HG02798 (cell line): ENCODE results near the gene PDE12.
A peak's percentile ranks its signal among the peaks of the same experiment; 100 is the strongest.

Experiments used
- ATAC-seq: cut with Tn5 transposase; IDR thresholded peaks from one replicate; pipeline ENCODE4 v1.9.1; 2021; ENCODE audit warnings: mild to moderate bottlenecking; ENCODE audit not compliant: unreplicated experiment, poor library complexity

Gene PDE12, protein sequence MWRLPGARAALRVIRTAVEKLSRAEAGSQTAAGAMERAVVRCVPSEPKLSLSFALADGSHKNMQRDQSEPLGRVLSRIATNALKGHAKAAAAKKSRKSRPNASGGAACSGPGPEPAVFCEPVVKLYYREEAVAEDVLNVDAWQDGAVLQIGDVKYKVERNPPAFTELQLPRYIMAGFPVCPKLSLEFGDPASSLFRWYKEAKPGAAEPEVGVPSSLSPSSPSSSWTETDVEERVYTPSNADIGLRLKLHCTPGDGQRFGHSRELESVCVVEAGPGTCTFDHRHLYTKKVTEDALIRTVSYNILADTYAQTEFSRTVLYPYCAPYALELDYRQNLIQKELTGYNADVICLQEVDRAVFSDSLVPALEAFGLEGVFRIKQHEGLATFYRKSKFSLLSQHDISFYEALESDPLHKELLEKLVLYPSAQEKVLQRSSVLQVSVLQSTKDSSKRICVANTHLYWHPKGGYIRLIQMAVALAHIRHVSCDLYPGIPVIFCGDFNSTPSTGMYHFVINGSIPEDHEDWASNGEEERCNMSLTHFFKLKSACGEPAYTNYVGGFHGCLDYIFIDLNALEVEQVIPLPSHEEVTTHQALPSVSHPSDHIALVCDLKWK

DNA sequence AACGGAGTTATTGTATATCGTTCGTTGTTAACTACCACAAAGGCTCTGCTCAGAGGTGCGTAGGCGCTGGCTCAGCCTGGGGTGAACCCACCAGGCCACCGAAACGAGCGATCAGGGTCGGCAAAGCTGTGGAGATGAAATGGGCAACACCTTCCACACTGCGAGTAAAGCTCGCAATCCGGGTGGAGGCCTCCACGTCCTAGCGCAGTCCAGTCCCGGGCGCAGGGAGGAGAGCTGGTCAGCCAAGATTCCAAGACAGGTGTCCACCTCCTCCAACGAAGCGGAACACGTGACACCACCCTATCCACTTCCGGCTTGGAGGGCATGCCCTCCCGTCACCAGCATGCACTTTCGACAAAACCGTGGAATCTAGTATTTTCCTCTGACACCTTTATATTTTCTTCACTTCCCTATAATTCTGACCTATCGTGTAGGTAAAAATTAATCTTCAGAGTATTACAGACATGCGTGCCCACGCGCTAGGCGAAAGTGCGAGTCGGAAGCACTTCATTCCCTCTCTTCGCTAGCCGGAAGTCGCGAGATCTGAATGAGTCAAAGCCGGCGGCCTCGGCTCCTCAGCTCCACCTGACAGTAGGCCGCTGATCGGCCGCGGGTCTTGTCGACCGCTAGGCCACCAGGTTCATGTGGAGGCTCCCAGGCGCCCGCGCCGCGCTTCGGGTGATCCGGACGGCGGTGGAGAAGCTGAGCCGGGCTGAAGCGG, at the start of gene PDE12:
Gene PDE12, plus strand, starts transcription at position 537 of the 721 bp plus-strand sequence. Its CDS starts 106 bp downstream, at position 643.
- ATAC-seq: peak; percentile 85

DNA sequence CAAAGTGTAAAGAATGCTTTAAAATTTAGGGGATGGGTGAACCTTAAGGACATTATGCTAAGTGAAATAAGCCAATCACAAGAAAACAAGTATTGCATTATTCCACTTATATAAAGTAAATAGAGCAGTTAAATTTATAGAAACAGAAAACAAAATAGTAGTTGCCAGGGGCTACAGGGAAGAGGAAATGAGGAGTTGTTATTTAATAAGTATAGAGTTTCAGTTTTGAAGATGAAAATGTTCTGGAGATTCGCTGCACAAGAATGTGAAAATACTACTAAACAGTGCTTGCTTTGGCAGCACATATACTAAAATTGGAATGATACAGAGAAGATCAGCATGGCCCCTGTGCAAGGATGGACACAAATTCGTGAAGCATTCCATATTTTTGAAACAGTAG, 43.9 kb upstream of the PDE12 start:
- ATAC-seq: no peak

DNA sequence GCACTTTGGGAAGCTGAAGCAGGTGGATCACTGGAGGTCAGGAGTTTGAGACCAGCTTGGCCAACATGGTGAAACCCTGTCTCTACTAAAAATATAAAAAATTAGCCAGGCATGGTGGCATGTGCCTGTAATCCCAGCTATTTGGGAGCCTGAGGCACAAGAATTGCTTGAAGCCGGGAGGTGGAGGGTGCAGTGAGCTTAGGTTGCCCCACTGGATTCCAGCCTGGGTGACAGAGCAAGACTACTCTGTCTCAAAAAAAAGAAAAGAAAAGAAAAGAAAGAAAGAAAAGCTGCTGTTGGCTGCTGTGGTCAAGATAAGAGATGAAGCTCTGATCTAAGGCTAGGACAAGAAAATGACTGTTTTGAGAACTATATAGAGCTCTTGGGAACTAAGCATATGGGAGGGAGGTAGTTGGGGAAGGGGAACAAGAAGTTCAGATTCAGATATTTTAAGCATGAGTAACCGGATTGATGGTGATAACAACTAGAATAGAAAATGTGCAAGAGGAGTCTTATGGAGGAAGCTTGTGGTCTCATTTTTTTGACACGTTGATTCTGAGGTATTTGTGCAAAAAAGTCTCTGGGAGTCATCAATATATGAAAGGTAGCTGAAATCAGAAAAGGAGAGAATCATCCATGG, 37.7 kb upstream of the PDE12 start:
- no peak for ATAC-seq

DNA sequence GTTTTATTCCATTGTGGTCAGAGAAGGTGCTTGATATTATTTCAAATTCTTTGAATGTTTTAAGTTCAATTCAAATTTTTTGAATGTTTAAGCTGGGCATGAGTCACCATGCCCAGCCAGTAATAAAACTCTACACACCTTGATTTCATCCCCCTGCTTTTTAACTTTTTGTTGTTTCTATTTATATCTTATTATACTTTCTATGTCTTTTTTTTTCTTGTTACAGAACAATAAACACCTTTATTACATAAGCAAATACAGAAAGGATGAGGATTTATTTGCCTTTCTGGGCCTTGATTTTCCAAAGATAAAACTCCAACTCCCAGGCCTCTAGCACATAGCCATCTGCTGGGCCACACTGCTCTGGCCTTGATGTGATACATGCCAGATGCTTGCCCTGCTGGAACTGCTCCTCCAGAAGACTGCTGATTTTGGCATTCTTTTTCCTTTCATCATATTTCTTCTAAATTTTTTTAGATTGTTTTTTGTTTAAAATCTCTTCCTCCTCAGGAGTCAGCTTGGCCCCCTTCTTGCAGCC, 25.9 kb upstream of the PDE12 start:
- no peak for ATAC-seq

DNA sequence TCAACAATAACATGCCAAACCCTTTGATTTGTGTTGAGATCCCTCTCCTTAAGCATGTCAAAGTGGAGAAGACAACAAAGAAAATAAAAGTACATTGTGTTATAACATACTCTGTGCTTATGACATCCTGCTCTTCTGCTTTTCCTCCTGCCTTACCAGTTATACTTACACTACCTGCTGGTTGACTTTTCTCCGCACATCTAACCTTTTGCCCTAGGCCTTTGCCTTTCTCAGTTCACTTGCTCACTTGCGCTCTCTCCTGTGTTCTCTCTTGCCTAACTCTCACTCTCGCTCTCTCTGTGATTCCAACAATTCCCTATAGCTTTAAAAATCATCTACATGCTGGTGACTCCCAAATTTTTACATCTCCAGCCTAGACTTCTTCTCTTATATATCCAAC, 17.6 kb upstream of the PDE12 start:
- ATAC-seq: no peak

DNA sequence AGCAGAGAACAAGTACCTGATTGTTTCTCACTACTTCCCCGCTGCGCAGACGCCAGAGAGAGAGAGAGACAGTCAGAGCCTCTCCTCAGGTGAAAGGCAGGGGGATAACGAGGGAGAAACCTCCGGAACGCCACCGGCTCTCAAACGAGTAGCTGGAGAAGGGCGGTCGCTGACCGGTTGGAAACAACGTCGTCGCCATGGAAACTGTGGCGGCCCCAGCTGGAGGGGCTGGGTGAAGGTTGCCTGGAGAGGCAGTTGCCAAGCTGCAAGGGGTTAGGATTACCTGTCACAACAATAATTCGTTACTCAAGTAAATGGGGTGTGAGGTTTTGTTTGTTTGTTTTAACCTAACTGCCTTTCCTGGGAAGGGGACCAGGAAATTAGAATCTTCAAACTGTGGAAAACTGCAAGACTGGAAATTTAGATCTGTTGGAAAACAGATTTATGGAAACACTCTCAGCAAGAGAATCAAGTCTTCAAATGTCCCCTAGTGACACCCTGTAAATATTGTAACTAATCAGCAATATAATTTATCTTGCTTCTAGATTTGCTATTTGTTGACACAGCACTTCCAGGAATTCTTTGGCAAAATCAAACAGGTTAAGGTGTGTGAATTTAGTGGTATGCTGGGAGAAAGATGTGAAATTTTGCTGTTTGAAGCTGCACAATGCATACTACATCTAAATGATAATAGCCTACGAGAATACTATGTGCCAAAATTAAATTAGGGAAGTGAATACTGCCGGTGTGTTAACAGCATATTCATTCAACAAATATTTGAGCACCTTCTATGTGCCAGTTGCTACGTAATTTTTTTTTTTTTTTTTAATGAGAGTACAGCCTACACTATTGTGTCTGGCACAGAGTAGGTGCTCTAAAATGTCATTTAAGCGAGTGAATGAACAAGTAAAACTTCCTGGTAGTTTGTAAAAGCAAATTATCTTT, 11.6 kb upstream of the PDE12 start, which contains the start of gene DNAH12:
Gene DNAH12, minus strand, starts transcription at position 164 of the 945 bp plus-strand sequence. CDS start 1,474 bp downstream, outside the sequence.
- no peak for ATAC-seq

DNA sequence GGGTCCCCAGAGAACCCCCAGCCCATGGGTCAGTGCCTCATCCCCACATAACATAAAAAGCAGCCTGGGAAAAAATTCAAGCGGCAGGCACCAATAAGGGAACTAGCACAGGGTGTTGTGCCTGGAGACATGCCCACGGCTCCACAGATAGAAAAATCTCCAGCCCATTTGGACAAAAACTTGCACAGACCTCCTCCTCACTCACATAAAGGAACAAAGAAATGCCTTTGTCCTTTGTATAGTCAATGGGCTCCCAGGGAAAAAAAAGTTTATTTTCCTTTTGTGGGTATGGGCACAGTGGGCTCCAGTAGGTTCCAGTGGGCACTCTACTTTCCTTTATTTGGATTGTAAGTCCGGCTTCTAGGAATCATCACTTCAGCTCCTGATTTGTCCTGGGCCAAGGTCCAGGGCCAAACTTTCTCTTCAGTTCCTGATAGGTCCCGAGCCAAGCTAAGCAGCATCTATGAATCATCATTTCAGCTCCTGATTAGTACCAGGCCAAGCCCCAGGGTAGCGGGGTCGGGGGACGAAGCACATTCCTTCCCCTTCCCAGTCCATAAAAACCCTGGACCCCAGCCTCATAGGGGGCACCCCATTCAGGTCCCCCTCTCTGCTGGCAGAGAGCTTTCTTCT, 10.3 kb upstream of the PDE12 start:
- ATAC-seq: no peak

DNA sequence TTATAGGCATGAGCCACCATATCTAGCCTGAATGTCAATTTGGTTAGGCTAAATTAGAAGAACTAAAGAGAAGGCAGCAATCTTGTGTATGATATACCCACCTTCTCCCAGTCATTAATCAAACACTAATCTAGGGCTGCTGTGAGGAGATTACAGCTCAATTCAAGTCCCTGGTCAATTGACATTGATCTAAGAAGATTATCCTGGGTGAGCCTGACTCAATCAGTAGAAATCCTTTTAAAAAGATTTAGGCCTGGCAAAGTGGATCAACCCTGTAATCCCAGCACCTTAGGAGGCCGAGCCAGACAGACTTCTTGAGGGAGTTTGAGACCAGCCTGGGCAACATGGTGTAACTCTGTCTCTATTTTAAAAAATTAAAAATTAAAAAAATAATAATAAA, 9.5 kb upstream of the PDE12 start:
- no peak for ATAC-seq

DNA sequence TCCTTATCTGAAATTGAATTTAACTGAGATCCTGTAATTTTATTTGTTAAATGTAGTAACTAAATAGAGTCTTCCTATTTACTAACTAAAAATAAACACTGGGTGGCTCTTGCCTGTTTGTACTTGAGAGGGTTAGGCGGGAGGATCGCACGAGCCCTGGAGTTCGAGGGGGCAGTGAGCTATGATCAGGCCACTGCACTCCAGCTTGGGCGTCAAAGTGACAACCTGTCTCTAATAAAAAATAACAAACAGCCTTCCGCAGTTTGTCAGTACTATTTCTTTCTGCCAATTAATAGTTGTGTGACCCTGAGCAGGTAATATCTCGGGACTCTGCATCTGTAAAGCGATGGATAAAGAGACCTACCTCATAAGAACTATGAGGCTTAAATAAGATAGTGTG, 768 bp upstream of the PDE12 start:
- ATAC-seq: no peak

DNA sequence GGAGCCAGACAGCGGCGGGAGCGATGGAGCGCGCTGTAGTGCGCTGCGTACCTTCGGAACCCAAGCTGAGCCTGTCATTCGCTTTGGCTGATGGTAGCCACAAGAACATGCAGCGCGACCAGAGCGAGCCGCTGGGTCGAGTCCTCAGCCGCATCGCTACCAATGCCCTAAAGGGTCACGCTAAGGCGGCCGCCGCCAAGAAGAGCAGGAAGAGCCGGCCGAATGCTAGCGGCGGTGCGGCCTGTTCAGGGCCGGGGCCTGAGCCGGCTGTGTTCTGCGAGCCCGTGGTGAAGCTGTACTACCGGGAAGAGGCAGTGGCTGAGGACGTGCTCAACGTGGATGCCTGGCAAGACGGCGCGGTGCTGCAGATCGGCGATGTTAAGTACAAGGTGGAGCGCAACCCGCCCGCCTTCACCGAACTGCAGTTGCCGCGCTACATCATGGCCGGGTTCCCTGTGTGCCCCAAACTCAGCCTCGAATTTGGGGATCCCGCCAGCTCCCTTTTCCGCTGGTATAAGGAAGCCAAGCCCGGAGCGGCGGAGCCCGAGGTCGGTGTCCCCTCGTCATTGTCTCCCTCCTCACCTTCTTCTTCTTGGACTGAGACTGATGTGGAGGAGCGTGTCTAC, 498 bp downstream of the PDE12 start:
- ATAC-seq: peak; percentile 22

DNA sequence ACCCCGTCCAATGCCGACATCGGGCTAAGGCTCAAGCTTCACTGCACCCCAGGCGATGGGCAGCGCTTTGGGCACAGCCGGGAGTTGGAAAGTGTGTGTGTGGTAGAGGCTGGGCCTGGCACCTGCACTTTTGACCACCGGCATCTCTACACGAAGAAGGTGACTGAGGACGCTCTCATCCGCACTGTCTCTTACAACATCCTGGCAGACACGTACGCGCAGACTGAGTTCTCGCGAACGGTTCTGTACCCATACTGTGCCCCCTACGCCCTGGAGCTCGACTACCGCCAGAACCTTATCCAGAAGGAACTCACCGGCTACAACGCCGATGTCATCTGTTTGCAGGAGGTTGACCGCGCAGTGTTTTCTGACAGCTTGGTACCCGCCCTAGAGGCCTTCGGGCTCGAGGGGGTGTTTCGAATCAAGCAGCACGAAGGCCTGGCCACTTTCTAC, 1.0 kb downstream of the PDE12 start:
- ATAC-seq: peak; percentile 19

DNA sequence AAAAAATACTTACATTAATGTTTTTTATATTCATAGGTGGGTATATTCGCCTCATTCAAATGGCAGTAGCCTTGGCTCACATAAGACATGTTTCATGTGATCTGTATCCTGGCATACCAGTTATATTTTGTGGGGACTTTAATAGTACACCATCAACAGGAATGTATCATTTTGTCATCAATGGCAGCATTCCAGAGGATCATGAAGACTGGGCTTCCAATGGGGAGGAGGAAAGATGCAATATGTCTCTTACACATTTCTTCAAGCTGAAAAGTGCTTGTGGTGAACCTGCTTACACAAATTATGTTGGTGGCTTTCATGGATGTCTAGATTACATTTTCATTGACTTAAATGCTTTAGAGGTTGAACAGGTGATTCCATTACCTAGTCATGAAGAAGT, 3.5 kb downstream of the PDE12 start:
- no peak for ATAC-seq

DNA sequence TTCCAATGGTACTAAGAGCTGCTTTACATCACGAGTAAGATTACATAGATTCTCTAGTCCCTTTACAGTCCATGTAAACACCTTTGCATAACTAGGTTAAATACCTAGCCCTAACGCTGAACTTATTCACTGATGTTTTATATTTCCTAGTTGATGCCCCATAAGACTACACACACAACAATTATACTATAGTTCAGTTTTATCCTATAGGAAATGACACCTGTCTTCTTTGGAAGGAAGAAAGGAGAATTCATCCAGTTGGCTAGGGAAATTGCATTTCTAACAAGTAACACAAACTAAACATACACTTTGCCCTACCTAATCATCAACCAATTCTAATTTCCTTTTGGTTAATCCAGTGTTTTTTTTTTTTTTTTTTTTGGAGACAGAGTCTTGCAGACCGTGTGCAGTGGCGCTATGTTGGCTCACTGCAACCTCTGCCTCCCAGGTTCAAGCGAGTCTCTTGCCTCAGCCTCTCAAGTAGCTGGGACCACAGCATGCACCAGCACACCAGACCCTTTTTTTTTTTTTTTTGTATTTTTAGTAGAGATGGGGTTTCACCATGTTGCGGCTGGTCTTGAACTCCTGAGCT, 13.9 kb downstream of the PDE12 start:
- no peak for ATAC-seq

DNA sequence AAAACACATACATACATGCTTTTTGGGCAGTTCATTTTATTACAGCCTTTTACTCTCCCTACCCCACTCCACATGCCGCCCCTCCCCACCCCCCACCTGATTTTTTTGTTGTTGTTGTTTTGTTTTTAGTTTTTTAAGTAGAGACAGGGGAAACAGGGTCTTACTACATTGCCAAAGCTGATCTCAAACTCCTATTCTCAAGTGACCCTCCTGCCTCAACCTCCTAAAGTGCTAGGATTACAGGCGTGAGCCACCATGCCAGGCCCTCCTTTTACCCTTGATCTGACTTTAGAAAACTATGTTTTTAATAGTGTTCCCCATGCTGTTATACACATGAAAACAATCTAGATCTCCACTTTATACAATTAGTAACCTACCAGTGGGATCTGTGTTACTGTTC, 14.8 kb downstream of the PDE12 start:
- no peak for ATAC-seq

DNA sequence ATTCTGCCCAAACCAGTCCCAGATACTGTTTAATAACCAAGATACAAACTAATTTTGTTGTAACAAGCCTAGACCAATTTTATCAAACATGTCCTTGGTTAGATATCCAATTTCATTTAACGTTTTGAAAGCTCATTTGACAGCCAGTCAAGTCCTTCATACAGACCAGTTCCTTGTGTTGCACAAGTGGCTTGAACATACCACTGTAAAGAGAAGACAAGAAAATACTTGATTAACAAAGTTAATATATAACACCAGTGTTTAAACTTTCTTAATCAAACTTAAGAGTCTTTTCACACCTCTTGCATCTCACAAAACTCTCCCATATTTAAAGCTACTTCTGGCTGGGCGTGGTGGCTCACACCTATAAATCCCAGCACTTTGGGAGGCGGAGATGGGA, 16.0 kb downstream of the PDE12 start:
- ATAC-seq: no peak

DNA sequence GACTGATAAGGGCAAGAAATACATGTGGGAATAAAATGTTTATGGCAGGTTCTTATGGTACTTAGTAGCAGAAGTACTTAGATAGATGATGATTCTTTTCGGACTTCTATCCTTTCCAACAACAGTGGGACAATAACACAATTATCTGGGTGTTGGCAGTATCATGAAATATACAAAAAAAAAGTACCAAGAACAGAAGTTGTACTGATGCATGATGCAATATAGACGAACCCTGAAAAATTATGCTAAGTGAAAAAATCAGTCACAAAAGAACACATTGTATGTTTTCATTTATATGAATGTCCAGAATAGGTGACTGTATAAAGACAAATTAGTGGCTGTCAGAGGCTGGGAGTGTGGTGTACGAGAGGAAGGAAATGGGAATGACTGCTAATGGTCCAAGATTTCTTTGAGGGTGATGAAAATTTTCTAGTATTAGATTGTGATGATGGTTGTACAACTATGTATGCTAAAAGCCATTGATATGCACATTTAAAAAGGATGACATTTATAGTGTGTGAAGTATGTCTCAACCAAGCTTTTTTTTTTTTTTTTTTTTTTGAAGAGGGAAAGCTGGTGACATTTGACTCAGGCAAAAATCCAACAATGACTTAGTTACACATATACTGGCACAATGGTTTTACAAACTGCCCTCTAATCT, 20.0 kb downstream of the PDE12 start:
- ATAC-seq: no peak

DNA sequence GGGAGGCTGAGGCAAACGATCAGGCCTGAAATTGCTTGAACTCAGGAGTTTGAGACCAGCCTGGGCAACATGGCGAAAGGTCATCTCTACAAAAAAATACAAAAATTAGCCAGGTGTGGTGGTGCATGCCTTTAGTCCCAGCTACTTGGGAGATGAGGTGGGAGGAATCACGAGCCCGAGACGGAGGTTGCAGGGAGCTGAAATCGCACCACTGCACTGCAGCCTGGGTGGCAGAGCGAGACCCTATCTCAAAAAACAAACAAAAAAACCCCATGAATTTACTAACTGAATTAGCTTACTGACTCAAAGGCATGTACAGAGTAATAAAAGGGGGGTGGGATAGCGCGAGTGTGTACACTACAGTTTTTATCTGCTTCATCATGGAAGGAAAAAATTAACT, 21.7 kb downstream of the PDE12 start:
- ATAC-seq: no peak
